Upper lobe of left lung (tissue), 6 donors: Measurements from ENCODE around the gene ACOXL. TPM values are rescaled to one million over a fixed set of nuclear protein-coding genes. Genes with fewer than 3 reads are reported as not detected.

ENCODE experiments used
- ATAC-seq, 2 donors: fragments of 200-7000 bp; cut with Tn5 transposase; one replicate each; pipeline ENCODE4 v1.9.1; 2022; ENCODE audit warnings: mild to moderate bottlenecking in 2 of 2, moderate library complexity in 2 of 2; ENCODE audit not compliant: low FRiP score in 2 of 2
- DNase-seq, 2 donors: peaks; one replicate each; pipeline ENCODE4 v3.0.0-alpha.2; 2019 to 2020
- H3K27ac ChIP-seq, 4 donors: fragments of 200-600 bp; sonication (generic); one replicate each; pipeline ENCODE4 v1.5.1; 2016 to 2019
- H3K27me3 ChIP-seq, 4 donors: fragments of 200-600 bp; sonication (generic); one replicate each; pipeline ENCODE4 v1.5.1; 2017 to 2019
- H3K36me3 ChIP-seq, 4 donors: fragments of 200-600 bp; sonication (generic); one replicate each; pipeline ENCODE4 v1.5.1; 2016 to 2019
- H3K4me1 ChIP-seq, 4 donors: fragments of 200-600 bp; sonication (generic); one replicate each; pipeline ENCODE4 v1.5.1; 2018 to 2019
- H3K4me3 ChIP-seq, 4 donors: fragments of 200-600 bp; sonication (generic); one replicate each; pipeline ENCODE4 v1.5.1; 2017 to 2019; ENCODE audit warnings: mild to moderate bottlenecking in 2 of 4, moderate library complexity in 1 of 4
- H3K9me3 ChIP-seq, 4 donors: fragments of 200-600 bp; sonication (generic); one replicate each; pipeline ENCODE4 v1.5.1; 2018 to 2019
- CTCF ChIP-seq, 6 experiments: fragments of 450-650 bp in 4 of 6; fragments of 200-600 bp in 2 of 6; sonication (generic) in 2 of 6; IDR thresholded peaks; one replicate each; pipeline ENCODE4 v1.5.1; 2016 to 2019; ENCODE audit warnings: antibody characterized with exemption in 6 of 6
- EP300 ChIP-seq, 4 donors: sonication (generic); formaldehyde crosslinking; IDR thresholded peaks; one replicate each; pipeline ENCODE4 v1.5.1; 2017; ENCODE audit warnings: antibody characterized with exemption in 4 of 4, control low read depth in 2 of 4
- POLR2A ChIP-seq, 4 donors: fragments of 450-650 bp; IDR thresholded peaks; one replicate each; pipeline ENCODE4 v1.5.1; 2016 to 2017; ENCODE audit warnings: antibody characterized with exemption in 4 of 4, mild to moderate bottlenecking in 2 of 4
- POLR2AphosphoS5 ChIP-seq, 2 donors: sonication (generic); formaldehyde crosslinking; IDR thresholded peaks; one replicate each; pipeline ENCODE4 v1.5.1; 2017; ENCODE audit warnings: antibody characterized with exemption in 2 of 2
- WGBS, 2 donors: methylation state at CpG; one replicate each; pipeline ENCODE4 v1.1.5; 2017 to 2018; 5-methylcytosine and 5-hydroxymethylcytosine counted together
- total RNA-seq, 6 donors: library from RNA; depleted of rRNA in 4 of 6; stranded (reverse); fragments of >200 nt in 4 of 6; gene quantifications; one replicate each; pipeline versions ENCODE4 v1.1.0 to v1.2.1, GENCODE V29; 2016 to 2021
- donor health status: DM: no; HTN: no; CAD: no; lungs with moderate emphysema.
- donor health status: DM: no; HTN: yes; CAD: no; lungs with severe emphysema.

ACOXL gene
- total RNA-seq, 6 donors from 2014 or later, result 30.2 to 128 (median 38.0) TPM

DNA sequence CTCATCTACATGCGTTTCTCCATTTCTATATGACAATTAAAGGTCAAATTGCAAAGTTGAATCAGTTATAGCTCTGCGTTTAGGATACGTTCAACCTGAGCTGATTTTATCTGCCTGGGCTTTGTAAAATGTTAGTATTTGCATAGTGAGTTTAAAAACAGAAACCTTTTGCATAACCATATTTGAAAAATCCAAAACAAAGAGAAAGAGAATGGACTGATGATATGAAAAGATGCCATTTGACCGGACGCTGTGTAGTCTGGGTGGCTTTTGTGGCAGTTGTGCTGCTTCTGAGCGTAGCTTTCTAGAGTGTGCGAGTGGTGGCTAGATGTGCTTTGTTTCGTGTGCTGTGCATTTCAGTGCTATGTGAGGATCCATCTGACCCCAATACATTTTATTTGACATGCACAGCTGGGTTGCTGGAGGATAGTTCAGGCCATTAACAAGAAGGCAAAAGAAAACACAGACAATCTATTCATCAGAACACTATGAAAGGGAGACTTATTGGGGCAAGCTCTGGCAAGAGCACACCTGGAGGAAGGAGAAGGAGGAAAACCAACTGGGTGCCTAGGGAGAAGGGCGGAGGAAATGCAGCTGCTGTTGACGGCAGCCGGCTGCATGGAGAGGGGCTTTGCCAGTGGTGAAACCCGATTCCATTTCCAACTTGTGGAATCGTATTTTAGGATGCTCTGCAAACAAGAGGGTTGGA lies 126.8 kb downstream of the ACOXL start:
- Histone ChIP-seq H3K4me1 (no peaks in the 10 kb centered on the region), H3K27ac (no peak overlapping the region), H3K9me3 (no peaks in the 10 kb centered on the region), H3K27me3 (no peaks in the 10 kb centered on the region), H3K36me3 (no peaks in the 10 kb centered on the region), H3K4me3 (no peak overlapping the region)
- no peak for TF ChIP-seq POLR2A (IDR thresholded peaks at IDR 0.05)
- TF ChIP-seq POLR2AphosphoS5 (IDR thresholded peaks at IDR 0.05), result no peak
- TF ChIP-seq CTCF (IDR thresholded peaks at IDR 0.05), result no peak
- TF ChIP-seq EP300 (IDR thresholded peaks at IDR 0.05), result no peak
- ATAC-seq, result no peak
- DNase-seq, result no peak
- 73% methylated on average over 13 of the region's 13 CpGs for WGBS, 2 donors

GRCh38 chr2:110860630-110861029 lies 128.3 kb downstream of the ACOXL start:
- ATAC-seq (no peak), DNase-seq (no peak)
- Histone ChIP-seq H3K4me3 (no peak overlapping the region), H3K36me3 (no peaks in the 10 kb centered on the region), H3K27ac (no peak overlapping the region), H3K4me1 (no peaks in the 10 kb centered on the region), H3K9me3 (no peaks in the 10 kb centered on the region), H3K27me3 (no peaks in the 10 kb centered on the region)
- 72 to 85% methylated on average over 3 to 8 of the region's 8 CpGs for WGBS, 2 donors
- TF ChIP-seq EP300 (IDR thresholded peaks at IDR 0.05) (no peak), POLR2AphosphoS5 (IDR thresholded peaks at IDR 0.05) (no peak), CTCF (IDR thresholded peaks at IDR 0.05) (no peak), POLR2A (IDR thresholded peaks at IDR 0.05) (no peak)

DNA sequence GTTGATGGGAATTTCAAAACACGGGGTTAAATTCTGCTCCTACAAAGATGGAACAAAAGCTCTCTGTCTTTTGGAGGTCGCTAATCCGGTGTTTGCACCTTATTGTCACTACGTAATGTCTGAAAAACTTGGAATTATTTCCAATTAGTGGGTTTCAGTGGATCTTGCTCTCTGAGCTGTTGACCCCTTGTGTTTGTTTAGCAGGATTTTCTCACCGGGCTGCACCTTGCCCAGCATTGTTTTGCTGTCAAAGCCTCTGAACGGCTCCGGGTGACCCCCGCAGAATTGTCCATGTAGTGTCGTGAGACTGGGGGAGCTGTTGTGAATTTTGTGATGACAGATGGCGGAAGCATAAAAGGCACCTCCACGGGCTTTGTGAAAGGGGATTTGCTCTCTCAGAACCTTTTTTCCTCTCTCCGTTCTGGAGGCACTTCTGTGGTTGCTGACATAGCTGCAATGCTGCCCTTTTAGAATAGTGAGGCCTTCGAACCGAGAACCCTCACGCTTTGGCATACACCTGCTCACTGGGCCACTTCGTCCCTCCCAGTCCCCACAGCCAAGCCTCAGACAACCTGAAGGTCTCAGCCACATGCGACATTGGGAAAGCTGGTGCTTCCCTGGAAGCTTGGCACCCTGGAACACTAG lies 129.4 kb downstream of the ACOXL start:
- TF ChIP-seq POLR2AphosphoS5 (IDR thresholded peaks at IDR 0.05), result no peak
- TF ChIP-seq CTCF (IDR thresholded peaks at IDR 0.05), result no peak
- TF ChIP-seq POLR2A (IDR thresholded peaks at IDR 0.05), result no peak
- no peak for TF ChIP-seq EP300 (IDR thresholded peaks at IDR 0.05)
- Histone ChIP-seq H3K4me3 (no peak overlapping the region), H3K27me3 (no peaks in the 10 kb centered on the region), H3K4me1 (no peaks in the 10 kb centered on the region), H3K9me3 (no peaks in the 10 kb centered on the region), H3K36me3 (no peaks in the 10 kb centered on the region), H3K27ac (no peak overlapping the region)
- ATAC-seq, result no peak
- WGBS, 2 donors, result 82 to 84% methylated on average over 17 of the region's 17 CpGs
- DNase-seq, result no peak

DNA sequence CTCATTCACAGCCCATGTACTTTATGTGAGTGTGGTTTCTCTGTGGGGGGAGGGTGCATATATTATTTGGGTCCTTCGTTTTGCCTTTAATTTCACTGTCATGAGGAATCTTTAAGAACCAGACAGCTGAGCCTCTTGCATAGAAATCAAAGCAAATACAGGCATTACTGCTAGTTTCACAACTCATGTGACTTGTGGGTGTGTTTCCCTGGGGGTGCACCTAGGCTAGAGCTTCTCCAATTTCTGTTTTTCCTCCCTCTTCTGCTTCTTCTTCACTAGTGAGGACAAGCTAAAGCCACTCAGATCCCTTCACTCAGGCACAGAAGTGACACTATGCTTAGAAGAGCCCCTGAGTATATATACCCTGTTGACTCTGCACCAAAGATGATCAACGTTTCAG lies 131.4 kb downstream of the ACOXL start:
- Histone ChIP-seq H3K27me3 (no peaks in the 10 kb centered on the region), H3K36me3 (no peaks in the 10 kb centered on the region), H3K27ac (no peak overlapping the region), H3K4me3 (no peak overlapping the region), H3K9me3 (no peaks in the 10 kb centered on the region), H3K4me1 (no peaks in the 10 kb centered on the region)
- WGBS, 2 donors, result 73 to 96% methylated on average over 2 of the region's 2 CpGs
- DNase-seq (no peak), ATAC-seq (no peak)
- TF ChIP-seq POLR2AphosphoS5 (IDR thresholded peaks at IDR 0.05) (no peak), POLR2A (IDR thresholded peaks at IDR 0.05) (no peak), CTCF (IDR thresholded peaks at IDR 0.05) (no peak), EP300 (IDR thresholded peaks at IDR 0.05) (no peak)
